BLaER1 treated with 17β-estradiol and CSF1 and Interleukin-3, amounts not matched to agents 10 nM and 100 nM (cell line): Measurements from ENCODE around the gene KRTAP12-2.
A peak's percentile ranks its signal among the peaks of the same experiment; 100 is the strongest.

Source experiments
- H3K27ac ChIP-seq, 11 experiments: shearing (Covaris generic); formaldehyde crosslinking; 2 replicates each; pipeline ENCODE4 v1.8.1; 2022
- H3K27me3 ChIP-seq, 11 experiments: shearing (Covaris generic); formaldehyde crosslinking; 2 replicates each; pipeline ENCODE4 v1.8.1; 2022
- H3K36me3 ChIP-seq, 11 experiments: shearing (Covaris generic); formaldehyde crosslinking; 2 replicates each; pipeline ENCODE4 v1.8.1; 2022
- H3K4me1 ChIP-seq, 10 experiments: shearing (Covaris generic); formaldehyde crosslinking; 2 replicates each; pipeline ENCODE4 v1.8.1; 2022
- H3K4me2 ChIP-seq, 11 experiments: shearing (Covaris generic); formaldehyde crosslinking; 2 replicates each; pipeline ENCODE4 v1.8.1; 2022
- H3K4me3 ChIP-seq, 10 experiments: shearing (Covaris generic); formaldehyde crosslinking; 2 replicates each; pipeline ENCODE4 v1.8.1; 2022
- H3K9ac ChIP-seq, 11 experiments: shearing (Covaris generic); formaldehyde crosslinking; 2 replicates each; pipeline ENCODE4 v1.8.1; 2022
- H3K9me3 ChIP-seq, 11 experiments: shearing (Covaris generic); formaldehyde crosslinking; replicated peaks in 1 of 11; 2 replicates each; pipeline ENCODE4 v1.8.1; 2022
- H4K20me1 ChIP-seq, 11 experiments: shearing (Covaris generic); formaldehyde crosslinking; 2 replicates each; pipeline ENCODE4 v1.8.1; 2022
- Cebpa-rat ChIP-seq, 11 experiments: shearing (Covaris generic); IDR thresholded peaks; 2 replicates each; pipeline ENCODE4 v1.8.1; 2022

The KRTAP12-2 gene

GRCh38 chr21:44710294-44710665 is 43.6 kb upstream of the KRTAP12-2 start:
- TF ChIP-seq Cebpa-rat (IDR thresholded peaks at IDR 0.05) = no peak
- Histone ChIP-seq H3K9me3 (peaks cover 14 to 33% (median 15%) of the 10 kb centered on the region in 11 experiments), H3K27ac (no peak overlapping the region), H3K4me1 (peaks cover 7 to 25% (median 21%) of the 10 kb centered on the region in 10 experiments; a peak in 16 of 20 replicates), H3K27me3 (peaks cover 90 to 100% (median 97%) of the 10 kb centered on the region in 11 experiments), H3K9ac (no peak overlapping the region), H4K20me1 (peaks cover 0 to 46% (median 21%) of the 10 kb centered on the region in 11 experiments; a peak in 14 of 22 replicates), H3K4me3 (no peak overlapping the region), H3K36me3 (no peaks in the 10 kb centered on the region), H3K4me2 (no peak overlapping the region)

DNA sequence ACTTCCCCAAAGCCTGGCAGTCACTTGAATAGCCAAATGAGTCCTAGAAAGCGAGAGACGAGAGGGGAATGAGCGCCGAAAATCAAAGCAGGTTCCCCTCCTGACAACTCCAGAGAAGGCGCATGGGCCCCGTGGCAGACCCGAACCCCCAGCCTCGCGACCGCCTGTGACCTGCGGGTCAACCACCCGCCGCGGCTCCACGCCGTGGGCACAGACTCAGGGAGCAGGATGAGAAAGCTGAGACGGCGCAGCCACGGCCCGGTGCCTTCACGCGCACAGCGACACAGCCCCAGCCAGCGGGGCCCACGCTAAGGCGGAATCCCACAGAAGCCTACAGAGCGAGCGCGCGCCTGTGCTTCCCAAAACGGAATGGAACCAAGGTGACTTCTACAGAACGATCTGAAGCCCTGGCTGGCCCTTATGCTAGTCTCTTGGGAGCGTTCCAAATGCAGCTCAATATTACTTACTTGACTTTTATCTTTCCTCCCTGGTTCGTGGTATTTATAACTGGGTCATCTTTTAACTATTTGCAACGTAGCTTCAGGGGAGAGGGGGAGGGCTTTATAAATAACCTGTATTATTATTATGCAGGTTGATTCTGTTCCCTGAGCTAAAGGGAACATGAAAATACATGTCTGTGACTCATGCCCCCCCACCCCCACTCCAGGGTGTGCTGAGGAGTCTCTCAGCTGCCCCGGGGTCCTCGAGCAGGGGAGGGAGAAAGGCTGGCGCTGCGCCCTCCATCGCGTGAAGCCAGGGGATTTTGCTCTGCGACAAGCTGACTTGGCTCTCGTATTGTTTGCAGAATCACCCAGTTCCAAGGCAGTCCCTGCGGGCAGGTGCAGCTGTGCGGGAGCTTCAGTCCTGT is 42.9 kb upstream of the KRTAP12-2 start:
- H3K4me3 ChIP-seq = peak overlapping the region in 3 of 10 experiments; percentile 22 to 27 (median 22); a peak in 4 of 20 replicates
- peaks cover 87 to 100% (median 97%) of the 10 kb centered on the region in 11 experiments for H3K27me3 ChIP-seq
- H3K36me3 ChIP-seq = no peaks in the 10 kb centered on the region
- H4K20me1 ChIP-seq = peaks cover 0 to 46% (median 21%) of the 10 kb centered on the region in 11 experiments; a peak in 14 of 22 replicates
- TF ChIP-seq Cebpa-rat (IDR thresholded peaks at IDR 0.05) = no peak
- H3K9ac ChIP-seq = no peak overlapping the region
- no peak overlapping the region for H3K27ac ChIP-seq
- H3K4me1 ChIP-seq = peaks cover 7 to 24% (median 19%) of the 10 kb centered on the region in 10 experiments; a peak in 16 of 20 replicates
- H3K4me2 ChIP-seq = peak overlapping the region in 9 of 11 experiments; percentile 30 to 84 (median 48); a peak in 17 of 22 replicates
- peaks cover 17 to 38% (median 19%) of the 10 kb centered on the region in 11 experiments for H3K9me3 ChIP-seq

DNA sequence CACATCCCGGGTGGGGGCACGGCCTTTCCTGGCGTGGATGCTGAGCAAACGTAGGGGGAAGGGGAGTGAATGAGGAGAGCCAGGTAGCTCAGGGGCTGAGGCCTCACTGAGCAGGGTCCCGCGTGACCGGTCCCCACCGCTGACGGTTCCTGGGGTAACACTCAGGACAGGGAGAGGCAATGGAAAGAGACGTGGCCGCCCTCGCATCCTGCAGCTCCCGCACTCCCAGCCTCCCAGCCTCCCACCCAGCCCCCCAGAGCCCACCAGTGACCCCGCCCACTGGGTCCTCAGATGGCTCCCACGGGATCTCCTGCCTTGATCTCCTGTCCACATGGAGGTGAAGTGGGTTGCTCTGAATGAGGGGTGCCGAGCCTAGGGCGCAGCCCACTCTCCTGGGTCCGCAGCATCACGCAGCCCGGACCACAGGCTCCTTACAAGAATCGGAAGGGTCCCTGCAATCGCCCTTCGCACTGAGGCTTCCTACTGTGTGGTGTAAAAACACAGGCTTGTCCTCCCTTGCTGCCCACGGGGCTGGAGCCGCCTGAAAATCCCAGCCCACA is 42.2 kb upstream of the KRTAP12-2 start:
- H3K4me2 ChIP-seq = peak overlapping the region in 9 of 11 experiments; percentile 30 to 84 (median 48); a peak in 16 of 22 replicates
- H3K36me3 ChIP-seq = no peaks in the 10 kb centered on the region
- no peak for TF ChIP-seq Cebpa-rat (IDR thresholded peaks at IDR 0.05)
- peaks cover 20 to 42% (median 22%) of the 10 kb centered on the region in 11 experiments for H3K9me3 ChIP-seq
- H4K20me1 ChIP-seq = peaks cover 0 to 46% (median 21%) of the 10 kb centered on the region in 11 experiments; a peak in 14 of 22 replicates
- no peak overlapping the region for H3K27ac ChIP-seq
- H3K4me3 ChIP-seq = peak overlapping the region in 3 of 10 experiments; percentile 22 to 27 (median 22); a peak in 2 of 20 replicates
- H3K27me3 ChIP-seq = peaks cover 89 to 100% (median 97%) of the 10 kb centered on the region in 11 experiments
- no peak overlapping the region for H3K9ac ChIP-seq
- H3K4me1 ChIP-seq = peaks cover 7 to 24% (median 19%) of the 10 kb centered on the region in 10 experiments; a peak in 16 of 20 replicates

DNA sequence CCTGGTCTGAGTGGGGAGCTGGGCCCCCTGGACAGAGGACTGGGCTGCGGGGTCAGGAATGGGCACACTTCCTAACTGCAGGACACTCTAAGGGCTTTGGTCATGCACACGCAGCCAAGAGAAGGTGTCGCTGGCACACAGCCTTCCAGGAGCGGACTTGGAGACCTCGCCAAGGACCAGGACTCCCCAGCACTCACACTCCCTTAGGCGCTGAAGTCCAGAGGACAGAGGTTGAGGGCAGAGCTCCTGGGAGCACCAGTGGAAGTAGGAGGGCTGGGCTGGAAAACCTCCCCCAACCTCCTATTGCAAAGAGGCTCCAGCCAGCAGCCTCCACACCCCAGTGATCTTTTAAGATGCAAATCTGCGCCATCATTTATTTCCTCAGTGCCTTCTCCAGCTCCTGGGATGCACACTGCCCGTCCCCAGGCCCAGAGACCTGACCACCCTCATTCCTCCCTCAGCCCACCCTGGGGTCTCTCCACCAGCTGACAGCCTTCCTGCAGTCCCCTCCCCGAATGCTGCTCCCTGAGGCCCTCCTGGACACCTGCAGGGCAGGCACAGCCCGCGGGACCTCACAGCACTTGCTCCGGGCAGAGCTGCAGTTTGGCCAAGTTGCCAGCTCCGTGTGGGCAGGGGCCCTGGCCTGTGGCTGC is 41.6 kb upstream of the KRTAP12-2 start:
- no peaks in the 10 kb centered on the region for H3K36me3 ChIP-seq
- peaks cover 0 to 46% (median 21%) of the 10 kb centered on the region in 11 experiments; a peak in 14 of 22 replicates for H4K20me1 ChIP-seq
- no peak overlapping the region for H3K27ac ChIP-seq
- no peak overlapping the region for H3K4me3 ChIP-seq
- H3K4me1 ChIP-seq = peaks cover 7 to 24% (median 19%) of the 10 kb centered on the region in 10 experiments; a peak in 16 of 20 replicates
- TF ChIP-seq Cebpa-rat (IDR thresholded peaks at IDR 0.05) = no peak
- H3K4me2 ChIP-seq = no peak overlapping the region; a peak in 1 of 22 replicates
- H3K9me3 ChIP-seq = peaks cover 20 to 36% (median 22%) of the 10 kb centered on the region in 11 experiments
- H3K9ac ChIP-seq = no peak overlapping the region
- peaks cover 89 to 100% (median 97%) of the 10 kb centered on the region in 11 experiments for H3K27me3 ChIP-seq

DNA sequence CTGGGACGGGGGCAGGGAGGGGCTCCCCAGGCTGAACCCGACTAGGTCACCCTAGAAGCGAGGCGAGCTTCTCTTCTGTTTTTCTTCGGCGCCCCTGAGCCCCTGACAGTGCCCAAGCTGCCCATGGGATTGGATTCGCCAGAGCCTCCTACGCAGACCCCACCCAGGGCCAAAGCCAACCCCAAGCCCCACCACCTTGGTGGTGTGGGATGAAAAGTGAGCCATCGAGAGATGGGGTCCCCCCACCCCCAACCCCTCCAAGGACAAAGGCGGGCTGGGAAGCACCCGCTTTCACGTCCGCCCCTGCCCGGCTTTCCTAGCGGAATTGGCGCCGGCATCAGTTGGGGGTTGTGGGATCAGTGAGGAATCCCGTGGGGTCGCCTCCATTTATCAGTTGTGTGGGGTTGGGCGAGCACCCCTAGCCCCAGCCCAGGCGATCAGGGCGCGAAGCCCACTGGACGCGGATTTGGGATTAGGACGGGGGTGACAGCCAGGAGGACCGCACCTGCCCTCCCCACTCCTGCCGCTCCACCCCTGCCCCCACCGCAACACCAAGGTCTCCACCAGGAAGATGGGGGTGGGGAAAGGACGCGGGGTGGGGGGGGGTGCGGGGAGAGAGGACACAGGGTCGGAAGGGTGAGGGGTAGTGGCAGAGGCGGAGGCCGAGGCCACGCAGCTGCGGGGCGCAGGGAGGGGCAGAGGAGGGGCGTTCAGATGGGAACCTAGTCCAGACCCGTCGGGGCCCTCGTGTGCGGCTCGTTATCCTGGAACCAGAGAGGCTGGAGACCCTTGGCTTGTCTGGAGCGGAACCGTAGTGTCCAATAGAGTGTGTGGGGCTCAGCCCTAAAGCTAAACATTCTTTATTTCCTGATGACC is 40.2 kb upstream of the KRTAP12-2 start:
- Histone ChIP-seq H3K4me2 (no peak overlapping the region), H3K27ac (no peak overlapping the region), H4K20me1 (peaks cover 0 to 45% (median 20%) of the 10 kb centered on the region in 11 experiments; a peak in 15 of 22 replicates), H3K27me3 (peaks cover 85 to 100% (median 97%) of the 10 kb centered on the region in 11 experiments), H3K4me3 (no peak overlapping the region), H3K36me3 (no peaks in the 10 kb centered on the region), H3K9me3 (peaks cover 20 to 32% (median 22%) of the 10 kb centered on the region in 11 experiments), H3K4me1 (peaks cover 7 to 17% (median 12%) of the 10 kb centered on the region in 10 experiments; a peak in 15 of 20 replicates), H3K9ac (no peak overlapping the region)
- no peak for TF ChIP-seq Cebpa-rat (IDR thresholded peaks at IDR 0.05)

DNA sequence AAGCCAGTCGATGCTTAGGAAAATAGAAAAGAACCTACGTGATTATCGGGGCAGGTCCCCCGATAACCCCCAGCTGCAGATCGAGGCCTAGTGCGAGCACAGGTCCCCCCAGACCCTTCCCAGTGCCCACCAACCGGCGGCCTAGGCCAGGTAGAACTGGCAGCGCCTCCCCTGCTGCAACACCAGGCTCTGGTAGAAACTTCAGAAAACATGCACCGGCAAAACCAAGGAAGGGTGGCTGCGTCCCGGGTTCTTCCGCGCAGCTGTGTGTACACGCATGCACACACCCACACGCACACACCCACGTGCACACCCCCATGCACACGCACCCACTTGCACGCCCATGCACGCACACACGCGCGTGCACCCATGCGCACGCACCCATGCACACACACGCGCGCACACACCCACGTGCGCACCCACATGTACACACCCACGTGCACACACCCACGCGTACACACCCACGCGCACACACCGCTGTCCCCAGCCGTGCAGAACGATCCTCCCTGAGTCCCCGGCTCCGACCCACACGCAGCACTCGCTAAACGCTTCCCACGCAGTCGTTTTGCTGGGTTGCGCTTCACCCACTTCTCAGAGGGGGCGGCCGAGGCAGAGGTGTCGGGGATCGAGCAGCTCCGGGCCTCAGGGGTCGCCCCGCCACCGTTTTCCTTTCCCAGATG is 39.4 kb upstream of the KRTAP12-2 start:
- H3K27ac ChIP-seq = no peak overlapping the region
- peak overlapping the region in 1 of 10 experiments; percentile 40; a peak in 1 of 20 replicates for H3K4me3 ChIP-seq
- no peaks in the 10 kb centered on the region for H3K36me3 ChIP-seq
- peaks cover 20 to 32% (median 22%) of the 10 kb centered on the region in 11 experiments for H3K9me3 ChIP-seq
- H3K27me3 ChIP-seq = peaks cover 84 to 100% (median 97%) of the 10 kb centered on the region in 11 experiments
- no peak overlapping the region for H3K9ac ChIP-seq
- H3K4me2 ChIP-seq = no peak overlapping the region
- H4K20me1 ChIP-seq = peaks cover 0 to 39% (median 14%) of the 10 kb centered on the region in 11 experiments; a peak in 15 of 22 replicates
- peaks cover 7 to 17% (median 12%) of the 10 kb centered on the region in 10 experiments; a peak in 16 of 20 replicates for H3K4me1 ChIP-seq
- TF ChIP-seq Cebpa-rat (IDR thresholded peaks at IDR 0.05) = no peak

- H3K4me1 ChIP-seq = peaks cover 16 to 25% (median 20%) of the 10 kb centered on the region in 10 experiments; a peak in 18 of 20 replicates
- no peak for TF ChIP-seq Cebpa-rat (IDR thresholded peaks at IDR 0.05)
- H3K4me2 ChIP-seq = no peak overlapping the region
- peaks cover 20 to 32% (median 22%) of the 10 kb centered on the region in 11 experiments for H3K9me3 ChIP-seq
- H4K20me1 ChIP-seq = peaks cover 0 to 34% (median 8%) of the 10 kb centered on the region in 11 experiments; a peak in 12 of 22 replicates
- H3K36me3 ChIP-seq = no peaks in the 10 kb centered on the region
- no peak overlapping the region for H3K4me3 ChIP-seq
- H3K27me3 ChIP-seq = peaks cover 74 to 100% (median 93%) of the 10 kb centered on the region in 11 experiments
- no peak overlapping the region for H3K27ac ChIP-seq
- H3K9ac ChIP-seq = no peak overlapping the region
Observed at GRCh38 chr21:44704636-44705001, 37.9 kb upstream of the KRTAP12-2 start.
